ENCODE results near the gene SMAP1.

The SMAP1 gene

GRCh38 chr6:70685494-70686180 is 18.0 kb downstream of the SMAP1 start:
- Histone ChIP-seq H4K20me1 (ENCODE audit: insufficient read depth, low read length) (peaks cover 41% of the 10 kb centered on the region; the same call in 1 of the 2 replicates), H3K27ac (ENCODE audit: low read length) (no peak overlapping the region), H3K9me3 (ENCODE audit: insufficient read depth, low read length, severe bottlenecking) (no peaks in the 10 kb centered on the region), H3K9ac (ENCODE audit: low read depth, low read length) (no peak overlapping the region), H3K4me3 (ENCODE audit: low read depth in 1 of 2, low read length in 2 of 2) (no peak overlapping the region), H3K4me1 (ENCODE audit: insufficient read depth, low read length) (no peaks in the 10 kb centered on the region), H3K36me3 (ENCODE audit: insufficient read depth, low read length) (no peaks in the 10 kb centered on the region), H3K79me2 (ENCODE audit: insufficient read depth, low read length) (peaks cover 66% of the 10 kb centered on the region), H2AFZ (ENCODE audit: low read depth, low read length) (no peak overlapping the region), H3K27me3 (ENCODE audit: insufficient read depth, low read length, poor library complexity) (no peaks in the 10 kb centered on the region), H3K4me2 (ENCODE audit: insufficient read depth, low read length) (no peak overlapping the region)
- no peak for TF ChIP-seq CTCF (IDR thresholded peaks at IDR 0.05; ENCODE audit: borderline replicate concordance, extremely low read depth, low read length, poor library complexity, severe bottlenecking)
- no peak for TF ChIP-seq EZH2 (IDR thresholded peaks at IDR 0.05; ENCODE audit: borderline replicate concordance, low read depth, low read length, severe bottlenecking)
- no peak for ATAC-seq (ENCODE audit: insufficient read depth, low read depth)
- DNase-seq: no peak

- Histone ChIP-seq H3K9ac (ENCODE audit: low read depth, low read length) (no peak overlapping the region), H2AFZ (ENCODE audit: low read depth, low read length) (no peak overlapping the region), H3K4me1 (ENCODE audit: insufficient read depth, low read length) (no peaks in the 10 kb centered on the region), H3K79me2 (ENCODE audit: insufficient read depth, low read length) (peaks cover 62% of the 10 kb centered on the region), H3K27ac (ENCODE audit: low read length) (no peak overlapping the region), H3K27me3 (ENCODE audit: insufficient read depth, low read length, poor library complexity) (no peaks in the 10 kb centered on the region), H3K36me3 (ENCODE audit: insufficient read depth, low read length) (no peaks in the 10 kb centered on the region), H3K4me3 (ENCODE audit: low read depth in 1 of 2, low read length in 2 of 2) (no peak overlapping the region), H3K4me2 (ENCODE audit: insufficient read depth, low read length) (no peak overlapping the region), H3K9me3 (ENCODE audit: insufficient read depth, low read length, severe bottlenecking) (peaks cover 2% of the 10 kb centered on the region), H4K20me1 (ENCODE audit: insufficient read depth, low read length) (peaks cover 41% of the 10 kb centered on the region; the same call in 1 of the 2 replicates)
- DNase-seq (no peak), ATAC-seq (ENCODE audit: insufficient read depth, low read depth) (peak; percentile 74)
- TF ChIP-seq CTCF (IDR thresholded peaks at IDR 0.05; ENCODE audit: borderline replicate concordance, extremely low read depth, low read length, poor library complexity, severe bottlenecking) (peak; percentile 85), EZH2 (IDR thresholded peaks at IDR 0.05; ENCODE audit: borderline replicate concordance, low read depth, low read length, severe bottlenecking) (no peak)
Observed at GRCh38 chr6:70686548-70687133, 19.0 kb downstream of the SMAP1 start.

- H3K27me3 ChIP-seq (ENCODE audit: insufficient read depth, low read length, poor library complexity): no peaks in the 10 kb centered on the region
- no peak overlapping the region for H3K27ac ChIP-seq (ENCODE audit: low read length)
- no peak overlapping the region for H3K9ac ChIP-seq (ENCODE audit: low read depth, low read length)
- H4K20me1 ChIP-seq (ENCODE audit: insufficient read depth, low read length): peaks cover 24% of the 10 kb centered on the region
- H3K9me3 ChIP-seq (ENCODE audit: insufficient read depth, low read length, severe bottlenecking): peaks cover 2% of the 10 kb centered on the region
- ATAC-seq (ENCODE audit: insufficient read depth, low read depth) (peak; percentile 76), DNase-seq (no peak)
- no peak overlapping the region for H2AFZ ChIP-seq (ENCODE audit: low read depth, low read length)
- H3K36me3 ChIP-seq (ENCODE audit: insufficient read depth, low read length): no peaks in the 10 kb centered on the region
- no peak for TF ChIP-seq CTCF (IDR thresholded peaks at IDR 0.05; ENCODE audit: borderline replicate concordance, extremely low read depth, low read length, poor library complexity, severe bottlenecking)
- TF ChIP-seq EZH2 (IDR thresholded peaks at IDR 0.05; ENCODE audit: borderline replicate concordance, low read depth, low read length, severe bottlenecking): no peak
- H3K4me2 ChIP-seq (ENCODE audit: insufficient read depth, low read length): no peak overlapping the region
- no peak overlapping the region for H3K4me3 ChIP-seq (ENCODE audit: low read depth in 1 of 2, low read length in 2 of 2)
- peaks cover 78% of the 10 kb centered on the region for H3K79me2 ChIP-seq (ENCODE audit: insufficient read depth, low read length)
- peaks cover 6% of the 10 kb centered on the region; the same call in 1 of the 2 replicates for H3K4me1 ChIP-seq (ENCODE audit: insufficient read depth, low read length)
Observed at GRCh38 chr6:70693887-70694286, 26.2 kb downstream of the SMAP1 start.

All from DND-41 (cell line).